ENCODE measurements around the gene SGO2. TPM values are rescaled to one million over a fixed set of nuclear protein-coding genes. Genes with fewer than 3 reads are reported as not detected.
A peak's percentile ranks its signal among the peaks of the same experiment; 100 is the strongest.

Gene SGO2
- total and polyA plus RNA-seq, 2 of the 13 experiments (the other 11 are each of a cell fraction or from before 2014, with no cell fraction given), result 5.1 to 16.2 TPM

- TF ChIP-seq ZBTB37 (CRISPR knock-in tag; IDR thresholded peaks at IDR 0.05), result no peak
Measured at GRCh38 chr2:200578778-200579177, 52.8 kb downstream of the SGO2 start (continued).

- peaks cover 37% of the 10 kb centered on the region for H3K4me1 ChIP-seq (ENCODE audit: insufficient read depth, low read length)
- WGBS (ENCODE audit: low lambda C conversion rate), result 87% methylated on average over 3 of the region's 3 CpGs
- no peak overlapping the region for H3K4me3 ChIP-seq (replicated peaks in 1 of 3; ENCODE audit: insufficient read depth in 1 of 3, low read depth in 2 of 3, low read length in 3 of 3)
- H3K9me3 ChIP-seq (ENCODE audit: low read length), result no peaks in the 10 kb centered on the region
- H3K79me2 ChIP-seq (ENCODE audit: insufficient read depth, low read length), result no peaks in the 10 kb centered on the region
- no peak overlapping the region for H3K27ac ChIP-seq (ENCODE audit: extremely low read length, insufficient read depth, low read length)
- intact Hi-C loops (cut with micrococcal nuclease; ENCODE audit: unreplicated experiment), result loop anchor here (5.0 kb wide), 1 partner anchor 43 kb away; no protein-coding TSS in a partner anchor
- no peaks in the 10 kb centered on the region; a peak in 1 of 5 replicates for H3K27me3 ChIP-seq (ENCODE audit: control insufficient read depth in 1 of 2, insufficient read depth in 2 of 2, low read length in 2 of 2)
- ChIA-PET CTCF (ENCODE audit: low intra/inter-chr PET ratio, low total read pairs) (interaction anchor here (2.1 kb wide), 1 partner anchor 118 kb away, joined by 7 read pairs; no protein-coding TSS in a partner anchor), POLR2A (interaction anchor here (1.2 to 2.7 kb wide), 4 partner anchors 11 to 119 kb away, joined by 3 to 13 read pairs (median 10); no protein-coding TSS in a partner anchor)
- H4K20me1 ChIP-seq (ENCODE audit: insufficient read depth, low read length), result no peaks in the 10 kb centered on the region
- ATAC-seq, result no peak
- no peak overlapping the region for H3K9ac ChIP-seq (ENCODE audit: insufficient read depth, low read depth, low read length)
- TSS peak; percentile 42 for BruUV-seq (replicated peaks)
- TF ChIP-seq EED (CRISPR knock-in tag; IDR thresholded peaks at IDR 0.05), result no peak
- TF ChIP-seq ZBTB33 (CRISPR knock-in tag; IDR thresholded peaks at IDR 0.05), result no peak
- H3K36me3 ChIP-seq (replicated peaks in 1 of 2; ENCODE audit: control insufficient read depth in 1 of 2, insufficient read depth in 2 of 2, low read length in 2 of 2), result peaks cover 0 to 1% of the 10 kb centered on the region in 2 experiments; a peak in 1 of 5 replicates
- in situ Hi-C loops (cut with HindIII; ENCODE audit: extremely low pct_ligation_motif_present, low pct_unique_long_range_greater_than_20kb), result loop anchor here (5.0 kb wide), 1 partner anchor 73 kb away; no protein-coding TSS in a partner anchor
- FAIRE-seq, result no peak
- DNase-seq (ENCODE audit: low spot score), result no peak
- H3K4me2 ChIP-seq (ENCODE audit: low read depth, low read length), result no peak overlapping the region
- no peak overlapping the region for H2AFZ ChIP-seq (ENCODE audit: low read length)
Measured at GRCh38 chr2:200584639-200585038, 58.6 kb downstream of the SGO2 start.

Data from HepG2 (cell line).